RWPE1 (cell line): Measurements from ENCODE around the gene KLHL42.
"Not testable (repeated sequence)": the region's sequence is repeated elsewhere in the genome, so short reads cannot be mapped to it uniquely, and the experiment has no call there.

Experiments used
- CTCF ChIA-PET: fragments of 350-600 bp; sonication (Branson Sonifier 250); formaldehyde crosslinking; extraction: SDS; loops from one replicate; lab custom pipeline; 2021; lab: Yijun Ruan, JAX
- POLR2A ChIA-PET: fragments of 400-600 bp; formaldehyde crosslinking; extraction: SDS; loops from one replicate; lab custom pipeline; 2020; ENCODE audit warnings: antibody characterized with exemption; ENCODE audit not compliant: low non-redundant PET; lab: Yijun Ruan, JAX
- DNase-seq: peaks from one replicate; pipeline ENCODE4 v3.0.0; 2012; ENCODE audit warnings: low spot score
- H3K27ac ChIP-seq: fragments of 450-650 bp; 2 replicates; pipeline ENCODE4 v1.5.1; 2017
- CTCF ChIP-seq: fragments of 450-650 bp; conservative IDR thresholded peaks from 2 replicates; pipeline ENCODE4 v1.5.1; 2017; ENCODE audit warnings: low read depth, mild to moderate bottlenecking

KLHL42 gene

GRCh38 chr12:27845187-27845586 lies 65.2 kb downstream of the KLHL42 start:
- no peak for TF ChIP-seq CTCF
- H3K27ac ChIP-seq = no peak overlapping the region
- ChIA-PET POLR2A (no interaction called here), CTCF (no interaction called here)
- no peak for DNase-seq

DNA sequence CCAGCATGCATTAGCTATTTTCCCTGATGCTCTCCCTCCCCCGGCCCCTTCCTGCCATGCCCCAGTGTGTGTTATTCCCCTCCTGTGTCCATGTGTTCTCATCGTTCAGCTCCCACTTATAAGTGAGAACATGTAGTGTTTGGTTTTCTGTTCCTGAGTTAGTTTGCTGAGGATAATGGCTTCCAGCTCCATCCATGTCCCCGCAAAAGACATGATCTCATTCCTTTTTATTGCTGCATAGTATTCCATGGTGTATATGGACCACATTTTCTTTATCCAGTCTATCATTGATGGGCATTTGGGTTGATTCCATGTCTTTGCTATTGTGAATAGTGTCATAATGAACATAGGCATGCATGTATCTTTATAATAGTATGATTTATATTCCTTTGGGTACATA lies 65.7 kb downstream of the KLHL42 start:
- H3K27ac ChIP-seq, CTCF ChIA-PET, DNase-seq, POLR2A ChIA-PET: not testable (repeated sequence)

DNA sequence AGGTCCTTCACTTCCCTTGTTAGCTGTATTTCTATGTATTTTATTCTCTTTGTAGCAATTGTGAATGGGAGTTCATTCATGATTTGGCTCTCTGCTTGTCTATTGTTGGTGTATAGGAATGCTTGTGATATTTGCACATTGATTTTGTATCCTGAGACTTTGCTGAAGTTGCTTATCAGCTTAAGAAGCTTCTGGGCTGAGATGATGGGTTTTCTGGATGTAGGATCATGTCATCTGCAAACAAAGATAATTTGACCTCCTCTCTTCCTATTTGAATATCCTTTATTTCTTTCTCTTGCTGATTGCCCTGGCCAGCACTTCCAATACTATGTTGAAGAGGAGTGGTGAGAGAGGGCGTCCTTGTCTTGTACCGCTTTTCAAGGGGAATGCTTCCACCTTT lies 67.3 kb downstream of the KLHL42 start:
- CTCF ChIA-PET, POLR2A ChIA-PET, DNase-seq, H3K27ac ChIP-seq: not testable (repeated sequence)

DNA sequence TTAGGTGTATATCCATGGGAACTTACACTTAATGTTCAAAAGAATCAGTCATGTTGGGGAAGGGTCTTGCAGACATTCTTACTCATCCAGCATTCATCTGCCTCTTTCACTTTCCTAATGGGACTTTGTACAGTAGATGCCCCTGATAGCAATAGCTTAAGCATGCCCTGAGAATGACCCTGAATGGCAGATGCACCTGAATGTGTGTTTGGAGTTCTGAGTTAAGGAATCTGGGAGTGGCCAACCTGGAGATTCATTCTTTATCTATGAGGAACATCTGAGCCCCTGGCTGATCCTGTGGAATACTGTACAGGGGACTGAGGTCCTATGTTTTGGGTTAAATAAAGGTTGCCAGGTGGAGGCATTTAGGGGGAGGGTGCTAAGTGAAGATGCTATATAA lies 71.3 kb downstream of the KLHL42 start:
- ChIA-PET POLR2A (no interaction called here), CTCF (no interaction called here)
- no peak overlapping the region for H3K27ac ChIP-seq
- no peak for DNase-seq
- TF ChIP-seq CTCF = no peak

DNA sequence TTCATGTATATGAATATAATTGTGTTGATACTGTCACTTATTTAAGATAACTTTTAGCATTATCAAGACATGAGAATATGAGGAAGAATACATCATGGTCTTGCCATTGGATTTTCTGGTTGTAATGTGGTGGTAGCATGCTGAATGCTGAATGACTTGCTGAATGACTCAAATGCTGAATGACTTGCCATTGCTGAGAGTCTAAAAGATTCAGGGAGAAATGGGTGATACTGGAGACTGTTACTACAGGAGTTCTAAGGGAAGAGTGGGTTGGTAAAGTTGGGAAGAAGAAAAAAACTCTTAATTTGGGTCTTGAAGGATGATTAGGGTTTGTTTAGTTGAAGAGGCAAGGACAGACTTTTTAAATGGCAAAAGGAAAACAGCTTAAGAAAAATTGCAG lies 72.1 kb downstream of the KLHL42 start:
- ChIA-PET POLR2A (no interaction called here), CTCF (no interaction called here)
- H3K27ac ChIP-seq = no peak overlapping the region
- TF ChIP-seq CTCF = no peak
- no peak for DNase-seq
